ENCODE data around the gene CBLB.

DNA sequence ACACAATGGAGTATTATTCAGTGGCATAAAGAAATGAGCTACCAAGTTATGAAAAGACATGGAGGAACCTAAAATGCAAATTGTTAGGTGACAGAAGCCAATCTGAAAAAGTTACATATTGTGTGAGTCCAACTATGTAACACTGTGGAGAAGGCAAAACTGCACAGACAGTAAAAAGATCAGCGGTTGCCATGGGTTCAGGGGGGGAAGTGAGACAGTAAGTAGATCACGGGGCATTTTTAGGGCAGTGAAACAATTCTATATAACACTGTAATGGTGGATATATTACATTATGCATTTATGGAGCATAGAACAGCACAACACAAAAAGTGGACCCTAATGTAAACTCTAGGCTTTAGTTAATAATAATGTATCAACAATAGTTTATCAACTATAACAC, 17.6 kb downstream of the CBLB start:
- TF ChIP-seq CTCF (IDR thresholded peaks at IDR 0.05) (no peak), POLR2A (IDR thresholded peaks at IDR 0.05) (no peak)
